Measurements from ENCODE around the gene SENP5.

DNA sequence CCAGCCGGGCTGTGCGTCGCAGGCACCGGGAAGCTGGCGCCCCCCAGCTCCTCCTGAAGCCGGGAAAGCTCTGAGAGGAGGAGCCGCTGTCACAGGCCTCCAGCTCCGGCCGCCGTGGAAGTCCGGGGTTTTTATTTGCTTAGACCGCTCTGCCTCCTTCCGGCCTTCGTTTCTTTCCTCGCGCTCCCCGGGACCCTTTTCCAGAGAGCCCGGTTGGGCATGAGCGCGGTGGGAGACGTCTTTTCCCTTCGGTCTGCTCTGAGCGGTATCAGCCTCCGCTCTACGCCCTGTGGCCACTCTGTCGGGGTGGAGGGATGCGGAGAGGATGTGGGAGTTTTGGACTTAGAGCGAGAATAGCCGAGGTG, 559 bp downstream of the SENP5 start:
- TF ChIP-seq, protein P1, sequence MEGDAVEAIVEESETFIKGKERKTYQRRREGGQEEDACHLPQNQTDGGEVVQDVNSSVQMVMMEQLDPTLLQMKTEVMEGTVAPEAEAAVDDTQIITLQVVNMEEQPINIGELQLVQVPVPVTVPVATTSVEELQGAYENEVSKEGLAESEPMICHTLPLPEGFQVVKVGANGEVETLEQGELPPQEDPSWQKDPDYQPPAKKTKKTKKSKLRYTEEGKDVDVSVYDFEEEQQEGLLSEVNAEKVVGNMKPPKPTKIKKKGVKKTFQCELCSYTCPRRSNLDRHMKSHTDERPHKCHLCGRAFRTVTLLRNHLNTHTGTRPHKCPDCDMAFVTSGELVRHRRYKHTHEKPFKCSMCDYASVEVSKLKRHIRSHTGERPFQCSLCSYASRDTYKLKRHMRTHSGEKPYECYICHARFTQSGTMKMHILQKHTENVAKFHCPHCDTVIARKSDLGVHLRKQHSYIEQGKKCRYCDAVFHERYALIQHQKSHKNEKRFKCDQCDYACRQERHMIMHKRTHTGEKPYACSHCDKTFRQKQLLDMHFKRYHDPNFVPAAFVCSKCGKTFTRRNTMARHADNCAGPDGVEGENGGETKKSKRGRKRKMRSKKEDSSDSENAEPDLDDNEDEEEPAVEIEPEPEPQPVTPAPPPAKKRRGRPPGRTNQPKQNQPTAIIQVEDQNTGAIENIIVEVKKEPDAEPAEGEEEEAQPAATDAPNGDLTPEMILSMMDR (conservative IDR thresholded peaks at IDR 0.05) = no peak
- no peak for TF ChIP-seq EZH2 (IDR thresholded peaks at IDR 0.05; ENCODE audit: low read depth)
